Fibroblast of lung (primary cell): ENCODE data around the gene RPS6KL1. TPM values are rescaled to one million over a fixed set of nuclear protein-coding genes. Genes with fewer than 3 reads are reported as not detected.

Experiments used
- DNase-seq, 2 donors: peaks; one replicate each; pipeline versions ENCODE4 v3.0.0 to v3.0.0-alpha.2; 2010; ENCODE audit warnings: low read depth in 2 of 2
- H2AFZ ChIP-seq: 2 replicates; pipeline ENCODE4 v1.5.1; 2012; ENCODE audit warnings: low read length, control low read depth, inconsistent platforms
- H3K27ac ChIP-seq: 2 replicates; pipeline ENCODE4 v1.5.1; 2011; ENCODE audit warnings: low read length, control low read depth; ENCODE audit not compliant: insufficient read depth
- H3K27me3 ChIP-seq: 2 replicates; pipeline ENCODE4 v1.5.1; 2011; ENCODE audit warnings: mild to moderate bottlenecking, low read length; ENCODE audit not compliant: control insufficient read depth, insufficient read depth
- H3K36me3 ChIP-seq: 2 replicates; pipeline ENCODE4 v1.5.1; 2011; ENCODE audit warnings: low read length; ENCODE audit not compliant: control insufficient read depth, insufficient read depth
- H3K4me1 ChIP-seq: 2 replicates; pipeline ENCODE4 v1.5.1; 2011; ENCODE audit warnings: low read length; ENCODE audit not compliant: control insufficient read depth, insufficient read depth; ENCODE audit errors: extremely low read depth
- H3K4me2 ChIP-seq: 2 replicates; pipeline ENCODE4 v1.5.1; 2011; ENCODE audit warnings: low read length, control low read depth; ENCODE audit not compliant: insufficient read depth; ENCODE audit errors: extremely low read depth
- H3K4me3 ChIP-seq, 4 experiments: fragments of 200-600 bp in 1 of 4; sonication (generic) in 1 of 4; replicated peaks in 1 of 4; 2 replicates each; pipeline ENCODE4 v1.5.1; 2011 to 2016; ENCODE audit warnings: low read length in 4 of 4, low read depth in 3 of 4, mild to moderate bottlenecking in 3 of 4, control low read depth in 2 of 4, inconsistent platforms in 1 of 4, mixed read lengths in 1 of 4; ENCODE audit not compliant: insufficient read depth in 1 of 4; ENCODE audit errors: control extremely low read depth in 1 of 4
- H3K79me2 ChIP-seq: 2 replicates; pipeline ENCODE4 v1.5.1; 2012; ENCODE audit warnings: mild to moderate bottlenecking, low read length, inconsistent platforms; ENCODE audit not compliant: control insufficient read depth, insufficient read depth
- H3K9ac ChIP-seq: 2 replicates; pipeline ENCODE4 v1.5.1; 2011; ENCODE audit warnings: mild to moderate bottlenecking, low read length, control low read depth; ENCODE audit not compliant: insufficient read depth
- H3K9me3 ChIP-seq: 2 replicates; pipeline ENCODE4 v1.5.1; 2012; ENCODE audit warnings: low read depth, low read length; ENCODE audit not compliant: control insufficient read depth, insufficient read depth
- H4K20me1 ChIP-seq: 2 replicates; pipeline ENCODE4 v1.5.1; 2011; ENCODE audit warnings: low read length; ENCODE audit not compliant: control insufficient read depth, insufficient read depth; ENCODE audit errors: extremely low read depth
- CTCF ChIP-seq, 2 donors: IDR thresholded peaks in 1 of 2; conservative IDR thresholded peaks in 1 of 2; 1 replicate in 1 of 2; 2 replicates in 1 of 2; pipeline ENCODE4 v1.5.1; 2011 to 2012; ENCODE audit warnings: low read length in 2 of 2, control low read depth in 1 of 2, inconsistent platforms in 1 of 2, low read depth in 1 of 2, mild to moderate bottlenecking in 1 of 2
- EZH2 ChIP-seq: IDR thresholded peaks from 2 replicates; pipeline ENCODE4 v1.5.1; 2012; ENCODE audit warnings: low read length, control low read depth, mild to moderate bottlenecking; ENCODE audit errors: missing control alignments
- polyA plus RNA-seq, 2 donors: library from polyadenylated mRNA; depleted of rRNA in 1 of 2; stranded (reverse) in 1 of 2; unstranded in 1 of 2; fragments of >200 nt; gene quantifications; 2 replicates each; pipeline ENCODE4 v1.2.1, GENCODE V29; 2011 to 2012; ENCODE audit warnings: missing spikeins in 1 of 2
- total RNA-seq: library from RNA; depleted of rRNA; stranded (reverse); fragments of >200 nt; gene quantifications from 2 replicates; pipeline ENCODE4 v1.2.1, GENCODE V29; 2014

The RPS6KL1 gene
- total and polyA plus RNA-seq, 2 donors (not counting 1 experiment from before 2014, with no cell fraction given) = 0.52 to 1.2 TPM

GRCh38 chr14:74896400-74896799 lies 26.7 kb downstream of the RPS6KL1 start:
- no peaks in the 10 kb centered on the region for H3K9me3 ChIP-seq
- peaks cover 1% of the 10 kb centered on the region for H3K79me2 ChIP-seq
- H3K4me2 ChIP-seq = no peak overlapping the region
- no peaks in the 10 kb centered on the region for H3K27me3 ChIP-seq
- TF ChIP-seq CTCF (conservative IDR thresholded peaks at IDR 0.05 in 1 of 2, IDR thresholded peaks at IDR 0.05 in 1 of 2; ENCODE audit: low read depth in 1 of 2, low read length in 2 of 2) (no peak), EZH2 (no peak)
- no peak overlapping the region for H3K4me3 ChIP-seq
- DNase-seq = no peak
- peaks cover 34% of the 10 kb centered on the region for H3K36me3 ChIP-seq
- H3K27ac ChIP-seq = no peak overlapping the region
- H2AFZ ChIP-seq = no peak overlapping the region
- H3K4me1 ChIP-seq = peaks cover 2% of the 10 kb centered on the region
- H4K20me1 ChIP-seq = no peaks in the 10 kb centered on the region
- H3K9ac ChIP-seq = no peak overlapping the region

GRCh38 chr14:74893614-74894091 lies 29.4 kb downstream of the RPS6KL1 start:
- Histone ChIP-seq H3K27me3 (no peaks in the 10 kb centered on the region), H3K4me3 (no peak overlapping the region), H3K9ac (no peak overlapping the region), H3K4me1 (peaks cover 4% of the 10 kb centered on the region), H3K79me2 (peaks cover 13% of the 10 kb centered on the region), H2AFZ (no peak overlapping the region), H3K9me3 (no peaks in the 10 kb centered on the region), H4K20me1 (no peaks in the 10 kb centered on the region), H3K4me2 (no peak overlapping the region), H3K36me3 (peaks cover 34% of the 10 kb centered on the region), H3K27ac (no peak overlapping the region)
- DNase-seq = no peak
- TF ChIP-seq CTCF (conservative IDR thresholded peaks at IDR 0.05 in 1 of 2, IDR thresholded peaks at IDR 0.05 in 1 of 2; ENCODE audit: low read depth in 1 of 2, low read length in 2 of 2) = no peak
- no peak for TF ChIP-seq EZH2

- Histone ChIP-seq H3K79me2 (peaks cover 22% of the 10 kb centered on the region), H2AFZ (no peak overlapping the region), H3K9me3 (no peaks in the 10 kb centered on the region), H3K36me3 (peaks cover 29% of the 10 kb centered on the region), H3K4me1 (peaks cover 5% of the 10 kb centered on the region), H4K20me1 (no peaks in the 10 kb centered on the region), H3K27me3 (no peaks in the 10 kb centered on the region), H3K27ac (no peak overlapping the region), H3K4me3 (no peak overlapping the region), H3K9ac (no peak overlapping the region), H3K4me2 (no peak overlapping the region)
- no peak for DNase-seq
- TF ChIP-seq EZH2 (no peak), CTCF (conservative IDR thresholded peaks at IDR 0.05 in 1 of 2, IDR thresholded peaks at IDR 0.05 in 1 of 2; ENCODE audit: low read depth in 1 of 2, low read length in 2 of 2) (no peak)
Observed at GRCh38 chr14:74892745-74893144, 30.3 kb downstream of the RPS6KL1 start.
